ENCODE results near the gene ARHGAP9. TPM values are rescaled to one million over a fixed set of nuclear protein-coding genes. Genes with fewer than 3 reads are reported as not detected.

ARHGAP9 gene
- total RNA-seq, 4 donors from 2014 or later, result 5.4 to 7.4 (median 5.9) TPM

GRCh38 chr12:57491393-57492280 lies 12.0 kb upstream of the ARHGAP9 start:
- H3K4me1 ChIP-seq, result peaks cover 17% of the 10 kb centered on the region
- no peak overlapping the region for H3K4me3 ChIP-seq
- peaks cover 54% of the 10 kb centered on the region for H3K36me3 ChIP-seq
- no peaks in the 10 kb centered on the region for H3K27me3 ChIP-seq
- H3K27ac ChIP-seq, result no peak overlapping the region
- TF ChIP-seq POLR2A (IDR thresholded peaks at IDR 0.05) (no peak), POLR2AphosphoS5 (IDR thresholded peaks at IDR 0.05) (no peak), CTCF (IDR thresholded peaks at IDR 0.05) (no peak), EP300 (IDR thresholded peaks at IDR 0.05) (no peak)
- 92% methylated on average over 15 of the region's 15 CpGs for WGBS
- no peak for DNase-seq (ENCODE audit: low spot score in 2 of 2)
- no peaks in the 10 kb centered on the region for H3K9me3 ChIP-seq

- Histone ChIP-seq H3K4me1 (peaks cover 17% of the 10 kb centered on the region), H3K4me3 (no peak overlapping the region), H3K36me3 (peaks cover 41% of the 10 kb centered on the region), H3K27ac (no peak overlapping the region), H3K27me3 (no peaks in the 10 kb centered on the region), H3K9me3 (no peaks in the 10 kb centered on the region)
- TF ChIP-seq EP300 (IDR thresholded peaks at IDR 0.05), result no peak
- no peak for TF ChIP-seq POLR2A (IDR thresholded peaks at IDR 0.05)
- no peak for TF ChIP-seq POLR2AphosphoS5 (IDR thresholded peaks at IDR 0.05)
- TF ChIP-seq CTCF (IDR thresholded peaks at IDR 0.05), result no peak
- 98% methylated on average over 4 of the region's 4 CpGs for WGBS
- DNase-seq (ENCODE audit: low spot score in 2 of 2), result no peak
Measured at GRCh38 chr12:57490126-57490525, 10.5 kb upstream of the ARHGAP9 start.

- DNase-seq (ENCODE audit: low spot score in 2 of 2), result no peak
- 86% methylated on average over 5 of the region's 5 CpGs for WGBS
- Histone ChIP-seq H3K4me3 (peak overlapping the region; percentile 80), H3K9me3 (no peaks in the 10 kb centered on the region), H3K36me3 (peaks cover 37% of the 10 kb centered on the region), H3K27me3 (no peaks in the 10 kb centered on the region), H3K4me1 (peaks cover 17% of the 10 kb centered on the region), H3K27ac (no peak overlapping the region)
- TF ChIP-seq EP300 (IDR thresholded peaks at IDR 0.05) (no peak), POLR2A (IDR thresholded peaks at IDR 0.05) (no peak), POLR2AphosphoS5 (IDR thresholded peaks at IDR 0.05) (no peak), CTCF (IDR thresholded peaks at IDR 0.05) (no peak)
Measured at GRCh38 chr12:57489157-57489641, 9.5 kb upstream of the ARHGAP9 start.

GRCh38 chr12:57488402-57489156 lies 8.9 kb upstream of the ARHGAP9 start:
- TF ChIP-seq POLR2AphosphoS5 (IDR thresholded peaks at IDR 0.05) (no peak), CTCF (IDR thresholded peaks at IDR 0.05) (no peak), POLR2A (IDR thresholded peaks at IDR 0.05) (no peak), EP300 (IDR thresholded peaks at IDR 0.05) (no peak)
- Histone ChIP-seq H3K9me3 (no peaks in the 10 kb centered on the region), H3K4me1 (peaks cover 17% of the 10 kb centered on the region), H3K27ac (peak overlapping the region; percentile 66), H3K36me3 (peaks cover 37% of the 10 kb centered on the region), H3K27me3 (no peaks in the 10 kb centered on the region), H3K4me3 (peak overlapping the region; percentile 80)
- WGBS, result 34% methylated on average over 11 of the region's 11 CpGs
- no peak for DNase-seq (ENCODE audit: low spot score in 2 of 2)

Measured in suprapubic skin (tissue), 4 donors.